Measurements from ENCODE around the gene FAM124A.

DNA sequence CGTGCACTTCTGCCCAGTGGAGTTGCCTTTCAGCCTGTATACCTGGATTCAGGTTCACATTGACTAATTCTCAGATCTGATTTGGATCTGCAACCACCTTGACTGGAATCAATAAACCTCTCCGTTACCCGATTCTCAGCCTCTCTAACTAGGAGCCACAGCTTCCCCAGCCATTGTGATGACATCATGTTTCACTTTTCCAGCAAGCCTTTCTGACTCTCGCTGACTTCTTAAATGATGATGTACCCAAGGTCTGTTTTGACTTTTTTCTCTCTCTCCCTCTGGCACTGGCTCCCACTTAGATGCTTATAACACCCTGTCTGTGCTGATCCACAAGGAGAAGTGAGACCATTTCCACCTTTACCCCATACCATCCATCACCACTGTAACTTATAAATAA is 13.5 kb upstream of the FAM124A start:
- TF ChIP-seq, protein P1, sequence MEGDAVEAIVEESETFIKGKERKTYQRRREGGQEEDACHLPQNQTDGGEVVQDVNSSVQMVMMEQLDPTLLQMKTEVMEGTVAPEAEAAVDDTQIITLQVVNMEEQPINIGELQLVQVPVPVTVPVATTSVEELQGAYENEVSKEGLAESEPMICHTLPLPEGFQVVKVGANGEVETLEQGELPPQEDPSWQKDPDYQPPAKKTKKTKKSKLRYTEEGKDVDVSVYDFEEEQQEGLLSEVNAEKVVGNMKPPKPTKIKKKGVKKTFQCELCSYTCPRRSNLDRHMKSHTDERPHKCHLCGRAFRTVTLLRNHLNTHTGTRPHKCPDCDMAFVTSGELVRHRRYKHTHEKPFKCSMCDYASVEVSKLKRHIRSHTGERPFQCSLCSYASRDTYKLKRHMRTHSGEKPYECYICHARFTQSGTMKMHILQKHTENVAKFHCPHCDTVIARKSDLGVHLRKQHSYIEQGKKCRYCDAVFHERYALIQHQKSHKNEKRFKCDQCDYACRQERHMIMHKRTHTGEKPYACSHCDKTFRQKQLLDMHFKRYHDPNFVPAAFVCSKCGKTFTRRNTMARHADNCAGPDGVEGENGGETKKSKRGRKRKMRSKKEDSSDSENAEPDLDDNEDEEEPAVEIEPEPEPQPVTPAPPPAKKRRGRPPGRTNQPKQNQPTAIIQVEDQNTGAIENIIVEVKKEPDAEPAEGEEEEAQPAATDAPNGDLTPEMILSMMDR (IDR thresholded peaks at IDR 0.05 in 2 of 3, conservative IDR thresholded peaks at IDR 0.05 in 1 of 3; ENCODE audit: borderline replicate concordance in 1 of 3, insufficient read depth in 1 of 3, low read depth in 2 of 3, low read length in 2 of 3): no peak
- TF ChIP-seq SRF (IDR thresholded peaks at IDR 0.05; ENCODE audit: low read depth): no peak
- no peak for TF ChIP-seq YY1 (IDR thresholded peaks at IDR 0.05; ENCODE audit: extremely low read depth, insufficient replicate concordance, low read depth, low read length)
- no peak for TF ChIP-seq CEBPB (IDR thresholded peaks at IDR 0.05; ENCODE audit: low read depth)
- no peak for TF ChIP-seq EZH2phosphoT487 (IDR thresholded peaks at IDR 0.05; ENCODE audit: borderline replicate concordance)
- TF ChIP-seq, protein P2, sequence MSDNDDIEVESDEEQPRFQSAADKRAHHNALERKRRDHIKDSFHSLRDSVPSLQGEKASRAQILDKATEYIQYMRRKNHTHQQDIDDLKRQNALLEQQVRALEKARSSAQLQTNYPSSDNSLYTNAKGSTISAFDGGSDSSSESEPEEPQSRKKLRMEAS (IDR thresholded peaks at IDR 0.05): no peak
